NCI-H345 treated with DMSO at 0.1 percent for 48 hours (cell line): ENCODE measurements around the gene NEK2.

Source experiments
- DNase-seq: peaks from one replicate; lab custom pipeline; 2025; ENCODE audit not compliant: unreplicated experiment; lab: John Stamatoyannopoulos, UW

NEK2 gene

GRCh38 chr1:211612786-211613107, 62.7 kb downstream of the NEK2 start:
- DNase-seq: no peak
